Neural crest cell (in vitro differentiated cells): Measurements from ENCODE around the gene SETD7. TPM values are rescaled to one million over a fixed set of nuclear protein-coding genes. Genes with fewer than 3 reads are reported as not detected.

ENCODE experiments used
- DNase-seq: peaks from one replicate; pipeline ENCODE4 v3.0.0; 2021; ENCODE audit warnings: low read depth, mixed read lengths, low spot score
- H3K27ac Mint-ChIP-seq: one replicate; pipeline ENCODE4 v1.8.0; 2021; ENCODE audit warnings: mild to moderate bottlenecking, mixed read lengths; ENCODE audit not compliant: unreplicated experiment
- H3K27me3 Mint-ChIP-seq: 2 replicates; pipeline ENCODE4 v1.8.0; 2021; ENCODE audit warnings: low read depth, mild to moderate bottlenecking, mixed read lengths
- H3K36me3 Mint-ChIP-seq: 2 replicates; pipeline ENCODE4 v1.8.0; 2021; ENCODE audit warnings: low read depth, mild to moderate bottlenecking, mixed read lengths
- H3K4me1 Mint-ChIP-seq: 2 replicates; pipeline ENCODE4 v1.8.0; 2021; ENCODE audit warnings: mixed read lengths
- H3K4me3 Mint-ChIP-seq: one replicate; pipeline ENCODE4 v1.8.0; 2021; ENCODE audit warnings: mild to moderate bottlenecking, mixed read lengths
- H3K9me3 Mint-ChIP-seq: 2 replicates; pipeline ENCODE4 v1.8.0; 2021; ENCODE audit warnings: mixed read lengths
- CTCF ChIP-seq: fragments of 200-600 bp; sonication (generic); conservative IDR thresholded peaks from 2 replicates; pipeline ENCODE4 v1.5.0; 2021; ENCODE audit warnings: antibody characterized with exemption, mild to moderate bottlenecking
- total RNA-seq: library from RNA; stranded (reverse); gene quantifications from 2 replicates; pipeline ENCODE4 v1.2.1, GENCODE V29; 2021

Gene SETD7
- total RNA-seq, 1 donor from 2014 or later = 11.1 TPM

DNA sequence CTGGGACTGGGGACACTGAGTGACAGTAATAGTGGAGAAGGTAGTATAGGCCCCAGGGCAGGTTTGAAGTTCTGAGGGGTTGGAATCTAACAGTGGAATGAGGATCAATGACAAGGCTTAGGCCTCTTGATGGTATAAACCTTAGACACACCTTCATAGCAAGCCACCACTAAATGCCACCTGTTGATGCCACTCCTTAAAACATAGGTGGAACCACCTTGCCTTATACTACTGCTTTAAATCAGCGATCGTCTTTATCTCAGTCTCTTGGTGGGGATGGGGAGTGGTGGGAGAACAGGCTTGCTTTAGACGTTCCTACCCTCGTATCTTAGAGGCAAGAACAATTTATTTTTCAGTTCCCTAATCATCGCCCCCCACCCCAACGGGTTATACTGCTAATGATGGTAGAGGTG is 100.9 kb downstream of the SETD7 start:
- peak overlapping the region; percentile 96 for H3K4me3 Mint-ChIP-seq
- H3K27me3 Mint-ChIP-seq = no peaks in the 10 kb centered on the region
- no peaks in the 10 kb centered on the region for H3K36me3 Mint-ChIP-seq
- DNase-seq = no peak
- H3K9me3 Mint-ChIP-seq = peaks cover 2% of the 10 kb centered on the region
- H3K4me1 Mint-ChIP-seq = peaks cover 58% of the 10 kb centered on the region
- TF ChIP-seq CTCF = no peak
- H3K27ac Mint-ChIP-seq = no peak overlapping the region

GRCh38 chr4:139454111-139455045 is 101.6 kb downstream of the SETD7 start, which contains the start of gene RAB33B:
Gene RAB33B (plus strand): TSS chr4:139454121. CDS start chr4:139454196, 75 bp downstream.
- Mint-ChIP-seq H3K4me3 (peak within 1 kb of the TSS; percentile 96), H3K27me3 (no peaks in the 10 kb centered on the region), H3K27ac (peak within 1 kb of the TSS; percentile 99), H3K4me1 (peaks cover 58% of the 10 kb centered on the region), H3K9me3 (peaks cover 4% of the 10 kb centered on the region), H3K36me3 (no peaks in the 10 kb centered on the region)
- TF ChIP-seq CTCF = no peak
- DNase-seq = no peak

DNA sequence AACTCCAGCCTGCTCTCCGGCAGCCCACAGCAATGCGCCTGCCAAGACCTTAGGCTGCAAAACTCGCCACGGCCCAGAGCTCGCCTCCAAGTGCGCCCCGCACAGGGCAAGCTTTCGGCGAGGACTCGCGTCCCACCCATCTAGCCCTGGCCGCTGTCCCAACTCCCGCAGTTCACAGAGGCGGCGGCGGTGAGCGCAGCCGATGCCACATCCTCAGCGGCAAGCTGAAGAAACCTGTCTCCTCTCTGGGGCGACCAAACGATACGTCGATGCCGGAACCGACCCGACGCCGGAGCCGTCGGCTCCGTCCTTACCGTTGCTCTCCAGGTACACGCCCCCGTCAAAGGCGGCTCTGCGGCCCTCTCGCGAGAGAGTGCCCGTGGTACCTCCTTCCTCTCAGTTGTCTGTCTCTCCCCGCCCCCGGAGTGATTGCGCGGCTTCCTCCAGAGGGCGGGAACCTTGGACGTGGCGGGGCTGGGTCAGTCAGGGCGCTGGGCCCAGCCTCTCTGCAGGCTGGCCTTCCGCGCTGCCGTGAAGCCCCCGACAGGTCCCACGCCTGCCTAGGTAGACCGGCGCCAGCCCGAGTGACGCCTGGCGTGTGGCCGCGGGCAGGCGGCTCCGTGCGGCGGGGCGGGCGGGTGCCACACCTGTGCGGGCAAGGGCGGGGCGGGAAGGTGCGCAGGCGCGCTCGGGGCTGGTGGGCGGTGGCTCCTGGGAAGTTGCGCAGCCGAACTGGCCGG is 102.5 kb downstream of the SETD7 start:
- Mint-ChIP-seq H3K4me1 (peaks cover 57% of the 10 kb centered on the region), H3K9me3 (peaks cover 4% of the 10 kb centered on the region), H3K27ac (peak overlapping the region; percentile 99), H3K27me3 (no peaks in the 10 kb centered on the region), H3K4me3 (peak overlapping the region; percentile 96), H3K36me3 (peaks cover 7% of the 10 kb centered on the region)
- peak; percentile 34 for TF ChIP-seq CTCF
- DNase-seq = peak; percentile 89

DNA sequence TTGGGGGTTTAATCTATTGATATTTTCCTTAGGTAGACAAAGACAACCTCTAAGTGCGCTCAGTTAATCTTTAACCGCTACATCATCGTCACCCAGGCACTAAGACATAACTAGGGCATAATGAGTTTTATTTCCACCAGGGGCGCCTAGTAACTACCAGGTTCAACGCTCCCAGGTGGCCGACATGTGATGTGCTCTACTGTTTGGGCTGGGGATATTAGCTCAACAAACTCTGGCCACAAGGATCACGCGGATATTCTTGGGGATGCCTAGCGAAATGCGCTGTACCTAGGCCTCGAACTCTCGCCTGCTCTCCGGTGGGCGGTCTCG is 103.0 kb downstream of the SETD7 start:
- peak overlapping the region; percentile 96 for H3K27ac Mint-ChIP-seq

GRCh38 chr4:139451997-139452396 is 104.0 kb downstream of the SETD7 start:
- H3K27ac Mint-ChIP-seq = no peak overlapping the region
- H3K4me3 Mint-ChIP-seq = peak overlapping the region; percentile 96
- peaks cover 49% of the 10 kb centered on the region for H3K4me1 Mint-ChIP-seq
- no peak for DNase-seq
- no peaks in the 10 kb centered on the region for H3K27me3 Mint-ChIP-seq
- H3K9me3 Mint-ChIP-seq = peaks cover 6% of the 10 kb centered on the region
- H3K36me3 Mint-ChIP-seq = peaks cover 13% of the 10 kb centered on the region
- TF ChIP-seq CTCF = no peak

More for the DNA sequence above, 103.0 kb downstream of the SETD7 start:
- DNase-seq = no peak
- peak; percentile 61 for TF ChIP-seq CTCF
- peaks cover 54% of the 10 kb centered on the region for H3K4me1 Mint-ChIP-seq
- peaks cover 6% of the 10 kb centered on the region for H3K9me3 Mint-ChIP-seq
- H3K36me3 Mint-ChIP-seq = peaks cover 10% of the 10 kb centered on the region
- no peaks in the 10 kb centered on the region for H3K27me3 Mint-ChIP-seq
- H3K4me3 Mint-ChIP-seq = peak overlapping the region; percentile 96
